ENCODE measurements around the gene ERCC1. TPM values are rescaled to one million over a fixed set of nuclear protein-coding genes. Genes with fewer than 3 reads are reported as not detected.

ERCC1 gene
- total and polyA plus RNA-seq, 2 of the 13 experiments (the other 11 are each of a cell fraction or from before 2014, with no cell fraction given): 40.0 to 66.4 TPM

DNA sequence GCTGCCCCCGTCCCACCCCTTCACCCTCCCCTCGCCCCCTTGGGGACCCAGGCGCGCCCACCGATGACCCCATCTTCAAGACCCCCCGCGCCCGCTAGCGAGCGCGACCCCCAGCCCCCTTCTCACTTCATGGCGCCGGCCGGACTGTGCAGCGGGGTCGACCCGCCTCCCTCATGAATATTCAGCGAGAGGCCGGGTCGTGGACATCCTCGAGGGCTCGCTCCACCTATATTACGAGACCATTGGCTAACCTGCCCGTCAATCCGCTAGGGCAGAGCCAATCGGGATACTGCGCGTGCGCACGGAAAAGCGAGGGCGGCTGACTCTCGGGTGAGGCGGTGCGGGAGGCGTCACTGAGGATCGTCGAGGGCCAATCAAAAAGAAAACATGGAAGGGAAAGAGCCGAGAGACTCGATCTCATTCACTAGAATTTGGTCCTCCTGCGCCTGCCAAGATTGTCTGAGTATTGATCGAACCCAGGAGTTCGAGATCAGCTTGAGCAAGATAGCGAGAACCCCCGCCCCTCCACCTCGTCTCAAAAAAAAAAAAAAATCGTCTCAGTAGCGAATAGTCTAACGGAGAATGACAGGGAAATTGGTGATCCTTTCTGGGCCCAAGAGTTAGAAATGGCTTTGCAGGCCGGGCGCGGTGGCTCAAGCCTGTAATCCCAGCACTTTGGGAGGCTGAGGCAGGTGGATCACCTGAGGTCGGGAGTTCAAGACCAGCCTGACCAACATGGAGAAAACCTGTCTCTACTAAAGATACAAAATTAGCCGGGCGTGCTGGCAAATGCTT, 53.1 kb downstream of the ERCC1 start, which contains the start of gene ERCC2 (continued):
- TF ChIP-seq, protein P1, sequence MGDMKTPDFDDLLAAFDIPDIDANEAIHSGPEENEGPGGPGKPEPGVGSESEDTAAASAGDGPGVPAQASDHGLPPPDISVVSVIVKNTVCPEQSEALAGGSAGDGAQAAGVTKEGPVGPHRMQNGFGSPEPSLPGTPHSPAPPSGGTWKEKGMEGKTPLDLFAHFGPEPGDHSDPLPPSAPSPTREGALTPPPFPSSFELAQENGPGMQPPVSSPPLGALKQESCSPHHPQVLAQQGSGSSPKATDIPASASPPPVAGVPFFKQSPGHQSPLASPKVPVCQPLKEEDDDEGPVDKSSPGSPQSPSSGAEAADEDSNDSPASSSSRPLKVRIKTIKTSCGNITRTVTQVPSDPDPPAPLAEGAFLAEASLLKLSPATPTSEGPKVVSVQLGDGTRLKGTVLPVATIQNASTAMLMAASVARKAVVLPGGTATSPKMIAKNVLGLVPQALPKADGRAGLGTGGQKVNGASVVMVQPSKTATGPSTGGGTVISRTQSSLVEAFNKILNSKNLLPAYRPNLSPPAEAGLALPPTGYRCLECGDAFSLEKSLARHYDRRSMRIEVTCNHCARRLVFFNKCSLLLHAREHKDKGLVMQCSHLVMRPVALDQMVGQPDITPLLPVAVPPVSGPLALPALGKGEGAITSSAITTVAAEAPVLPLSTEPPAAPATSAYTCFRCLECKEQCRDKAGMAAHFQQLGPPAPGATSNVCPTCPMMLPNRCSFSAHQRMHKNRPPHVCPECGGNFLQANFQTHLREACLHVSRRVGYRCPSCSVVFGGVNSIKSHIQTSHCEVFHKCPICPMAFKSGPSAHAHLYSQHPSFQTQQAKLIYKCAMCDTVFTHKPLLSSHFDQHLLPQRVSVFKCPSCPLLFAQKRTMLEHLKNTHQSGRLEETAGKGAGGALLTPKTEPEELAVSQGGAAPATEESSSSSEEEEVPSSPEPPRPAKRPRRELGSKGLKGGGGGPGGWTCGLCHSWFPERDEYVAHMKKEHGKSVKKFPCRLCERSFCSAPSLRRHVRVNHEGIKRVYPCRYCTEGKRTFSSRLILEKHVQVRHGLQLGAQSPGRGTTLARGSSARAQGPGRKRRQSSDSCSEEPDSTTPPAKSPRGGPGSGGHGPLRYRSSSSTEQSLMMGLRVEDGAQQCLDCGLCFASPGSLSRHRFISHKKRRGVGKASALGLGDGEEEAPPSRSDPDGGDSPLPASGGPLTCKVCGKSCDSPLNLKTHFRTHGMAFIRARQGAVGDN (CRISPR knock-in tag; IDR thresholded peaks at IDR 0.05): peak; percentile 72
- TF ChIP-seq, protein P2, sequence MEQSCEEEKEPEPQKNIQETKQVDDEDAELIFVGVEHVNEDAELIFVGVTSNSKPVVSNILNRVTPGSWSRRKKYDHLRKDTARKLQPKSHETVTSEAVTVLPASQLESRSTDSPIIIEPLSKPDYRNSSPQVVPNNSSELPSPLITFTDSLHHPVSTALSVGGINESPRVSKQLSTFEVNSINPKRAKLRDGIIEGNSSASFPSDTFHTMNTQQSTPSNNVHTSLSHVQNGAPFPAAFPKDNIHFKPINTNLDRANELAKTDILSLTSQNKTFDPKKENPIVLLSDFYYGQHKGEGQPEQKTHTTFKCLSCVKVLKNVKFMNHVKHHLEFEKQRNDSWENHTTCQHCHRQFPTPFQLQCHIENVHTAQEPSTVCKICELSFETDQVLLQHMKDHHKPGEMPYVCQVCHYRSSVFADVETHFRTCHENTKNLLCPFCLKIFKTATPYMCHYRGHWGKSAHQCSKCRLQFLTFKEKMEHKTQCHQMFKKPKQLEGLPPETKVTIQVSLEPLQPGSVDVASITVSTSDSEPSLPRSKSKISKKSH (CRISPR knock-in tag; IDR thresholded peaks at IDR 0.05; ENCODE audit: borderline replicate concordance): no peak
- TF ChIP-seq ZNF839 (CRISPR knock-in tag; IDR thresholded peaks at IDR 0.05; ENCODE audit: borderline replicate concordance) (no peak), ZNF44 (CRISPR knock-in tag; IDR thresholded peaks at IDR 0.05) (no peak), ZNF713 (CRISPR knock-in tag; IDR thresholded peaks at IDR 0.05) (no peak), GLI4 (CRISPR knock-in tag; IDR thresholded peaks at IDR 0.05; ENCODE audit: borderline replicate concordance) (peak; percentile 75; the same call in 1 of the 2 replicates), POLR2AphosphoS5 (IDR thresholded peaks at IDR 0.05; ENCODE audit: low read depth, low read length) (peak; percentile 65; the same call in 1 of the 2 replicates), ZNF589 (CRISPR knock-in tag; conservative IDR thresholded peaks at IDR 0.05) (no peak), PITX1 (CRISPR knock-in tag; IDR thresholded peaks at IDR 0.05) (0 out of 2 replicates have a peak, but pooled peaks have one; percentile 26), SIX4 (CRISPR knock-in tag; IDR thresholded peaks at IDR 0.05) (no peak), SP1 (IDR thresholded peaks at IDR 0.05) (no peak), SP1 (CRISPR knock-in tag; IDR thresholded peaks at IDR 0.05) (peak; percentile 78), MIER3 (CRISPR knock-in tag; IDR thresholded peaks at IDR 0.05; ENCODE audit: borderline replicate concordance) (0 out of 2 replicates have a peak, but pooled peaks have one; percentile 42), ZFP90 (CRISPR knock-in tag; IDR thresholded peaks at IDR 0.05; ENCODE audit: borderline replicate concordance) (no peak), MEIS2 (CRISPR knock-in tag; IDR thresholded peaks at IDR 0.05) (no peak), SKI (IDR thresholded peaks at IDR 0.05; ENCODE audit: partially characterized antibody) (peak; percentile 61), ZNF253 (CRISPR knock-in tag; IDR thresholded peaks at IDR 0.05; ENCODE audit: borderline replicate concordance) (no peak)
- TF ChIP-seq, protein P3, sequence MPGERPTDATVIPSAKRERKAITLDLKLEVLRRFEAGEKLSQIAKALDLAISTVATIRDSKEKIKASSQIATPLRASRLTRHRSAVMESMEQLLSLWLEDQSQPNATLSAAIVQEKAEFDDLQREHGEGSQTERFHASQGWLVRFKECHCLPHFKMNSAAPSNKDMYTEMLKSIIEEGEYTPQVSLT (CRISPR knock-in tag; IDR thresholded peaks at IDR 0.05; ENCODE audit: borderline replicate concordance, low read depth): no peak
- TF ChIP-seq, protein P4, sequence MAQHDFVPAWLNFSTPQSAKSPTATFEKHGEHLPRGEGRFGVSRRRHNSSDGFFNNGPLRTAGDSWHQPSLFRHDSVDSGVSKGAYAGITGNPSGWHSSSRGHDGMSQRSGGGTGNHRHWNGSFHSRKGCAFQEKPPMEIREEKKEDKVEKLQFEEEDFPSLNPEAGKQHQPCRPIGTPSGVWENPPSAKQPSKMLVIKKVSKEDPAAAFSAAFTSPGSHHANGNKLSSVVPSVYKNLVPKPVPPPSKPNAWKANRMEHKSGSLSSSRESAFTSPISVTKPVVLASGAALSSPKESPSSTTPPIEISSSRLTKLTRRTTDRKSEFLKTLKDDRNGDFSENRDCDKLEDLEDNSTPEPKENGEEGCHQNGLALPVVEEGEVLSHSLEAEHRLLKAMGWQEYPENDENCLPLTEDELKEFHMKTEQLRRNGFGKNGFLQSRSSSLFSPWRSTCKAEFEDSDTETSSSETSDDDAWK (CRISPR knock-in tag; IDR thresholded peaks at IDR 0.05): no peak
- TF ChIP-seq, protein P5, sequence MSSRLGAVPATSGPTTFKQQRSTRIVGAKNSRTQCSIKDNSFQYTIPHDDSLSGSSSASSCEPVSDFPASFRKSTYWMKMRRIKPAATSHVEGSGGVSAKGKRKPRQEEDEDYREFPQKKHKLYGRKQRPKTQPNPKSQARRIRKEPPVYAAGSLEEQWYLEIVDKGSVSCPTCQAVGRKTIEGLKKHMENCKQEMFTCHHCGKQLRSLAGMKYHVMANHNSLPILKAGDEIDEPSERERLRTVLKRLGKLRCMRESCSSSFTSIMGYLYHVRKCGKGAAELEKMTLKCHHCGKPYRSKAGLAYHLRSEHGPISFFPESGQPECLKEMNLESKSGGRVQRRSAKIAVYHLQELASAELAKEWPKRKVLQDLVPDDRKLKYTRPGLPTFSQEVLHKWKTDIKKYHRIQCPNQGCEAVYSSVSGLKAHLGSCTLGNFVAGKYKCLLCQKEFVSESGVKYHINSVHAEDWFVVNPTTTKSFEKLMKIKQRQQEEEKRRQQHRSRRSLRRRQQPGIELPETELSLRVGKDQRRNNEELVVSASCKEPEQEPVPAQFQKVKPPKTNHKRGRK (CRISPR knock-in tag; IDR thresholded peaks at IDR 0.05): no peak
